SK-N-SH treated with all-trans-retinoic acid at 6 μM for 48 hours (cell line): ENCODE results near the gene LAMA3.

Experiments
- ARNTL ChIP-seq: fragments of 450-650 bp; formaldehyde crosslinking; IDR thresholded peaks from 2 replicates; pipeline ENCODE4 v1.5.0; 2020; ENCODE audit warnings: low read depth, mild to moderate bottlenecking, moderate library complexity, borderline replicate concordance
- BACH2 ChIP-seq: fragments of 250-450 bp; sonication (Bioruptor Pico); IDR thresholded peaks from 2 replicates; pipeline ENCODE4 v1.9.0; 2021; ENCODE audit warnings: mild to moderate bottlenecking, borderline replicate concordance
- CREB5 ChIP-seq: fragments of 250-450 bp; sonication (Bioruptor Pico); IDR thresholded peaks from 2 replicates; pipeline ENCODE4 v1.5.1; 2020; ENCODE audit warnings: low read depth, mild to moderate bottlenecking, moderate library complexity
- GLIS3 ChIP-seq: fragments of 250-450 bp; sonication (Bioruptor Pico); IDR thresholded peaks from 2 replicates; pipeline ENCODE4 v1.5.0; 2020; ENCODE audit warnings: mild to moderate bottlenecking, moderate library complexity
- ISL1 ChIP-seq: fragments of 250-450 bp; sonication (Bioruptor Pico); IDR thresholded peaks from 2 replicates; pipeline ENCODE4 v2.1.2; 2022; ENCODE audit warnings: mild to moderate bottlenecking, moderate library complexity
- OSR1 ChIP-seq: fragments of 250-450 bp; sonication (Bioruptor Pico); IDR thresholded peaks from 2 replicates; pipeline ENCODE4 v1.8.0; 2022; ENCODE audit warnings: moderate library complexity, mild to moderate bottlenecking, inconsistent platforms
- PATZ1 ChIP-seq: fragments of 250-450 bp; sonication (Bioruptor Pico); IDR thresholded peaks from 2 replicates; pipeline ENCODE4 v1.8.0; 2020; ENCODE audit warnings: mild to moderate bottlenecking, moderate library complexity, borderline replicate concordance
- PPARA ChIP-seq: fragments of 250-450 bp; sonication (Bioruptor Pico); IDR thresholded peaks from 2 replicates; pipeline ENCODE4 v1.5.0; 2020; ENCODE audit warnings: mild to moderate bottlenecking, borderline replicate concordance
- RARB ChIP-seq: fragments of 250-450 bp; sonication (Bioruptor Pico); IDR thresholded peaks from 2 replicates; pipeline ENCODE4 v1.8.0; 2021; ENCODE audit warnings: mild to moderate bottlenecking, moderate library complexity
- SNAI2 ChIP-seq: fragments of 250-450 bp; sonication (Bioruptor Pico); IDR thresholded peaks from 2 replicates; pipeline ENCODE4 v1.5.0; 2020; ENCODE audit warnings: mild to moderate bottlenecking, moderate library complexity
- TSHZ2 ChIP-seq: fragments of 250-450 bp; sonication (Bioruptor Pico); IDR thresholded peaks from 2 replicates; pipeline ENCODE4 v1.5.0; 2020; ENCODE audit warnings: mild to moderate bottlenecking, moderate library complexity
- ZFP3 ChIP-seq: fragments of 250-450 bp; sonication (Bioruptor Pico); IDR thresholded peaks from 2 replicates; pipeline ENCODE4 v1.5.0; 2020; ENCODE audit warnings: mild to moderate bottlenecking, moderate library complexity
- ZFP30 ChIP-seq: fragments of 450-650 bp; formaldehyde crosslinking; IDR thresholded peaks from 2 replicates; pipeline ENCODE4 v1.5.0; 2022; ENCODE audit warnings: mild to moderate bottlenecking, moderate library complexity
- ZNF565 ChIP-seq: fragments of 450-650 bp; formaldehyde crosslinking; conservative IDR thresholded peaks from 2 replicates; pipeline ENCODE4 v1.5.0; 2020; ENCODE audit warnings: low read depth, mild to moderate bottlenecking, moderate library complexity

GRCh38 chr18:23924813-23925212 lies 235.6 kb downstream of the LAMA3 start:
- no peak for TF ChIP-seq PATZ1
- no peak for TF ChIP-seq RARB (CRISPR knock-in tag)
- no peak for TF ChIP-seq ZFP30
- TF ChIP-seq ISL1, result no peak
- no peak for TF ChIP-seq OSR1
- no peak for TF ChIP-seq TSHZ2
- no peak for TF ChIP-seq ARNTL (CRISPR knock-in tag)
- TF ChIP-seq ZNF565, result no peak
- no peak for TF ChIP-seq PPARA (CRISPR knock-in tag)
- no peak for TF ChIP-seq SNAI2
- no peak for TF ChIP-seq BACH2 (CRISPR knock-in tag)
- no peak for TF ChIP-seq ZFP3
- no peak for TF ChIP-seq GLIS3
- TF ChIP-seq CREB5, result no peak
